Heart right ventricle (tissue), 16 donors: Measurements from ENCODE around the gene MOB3B. TPM values are rescaled to one million over a fixed set of nuclear protein-coding genes. Genes with fewer than 3 reads are reported as not detected.

Source experiments
- ATAC-seq, 8 donors: fragments of 200-7000 bp; cut with Tn5 transposase; one replicate each; pipeline ENCODE4 v1.9.1; 2020; ENCODE audit warnings: mild to moderate bottlenecking in 8 of 8, moderate library complexity in 8 of 8, moderate number of reproducible peaks in 1 of 8
- DNase-seq, 2 donors: peaks; one replicate each; pipeline ENCODE4 v3.0.0-alpha.2; 2020
- H3K27ac ChIP-seq, 10 donors: fragments of 200-600 bp; sonication (generic) in 2 of 10; one replicate each; pipeline versions ENCODE4 v1.5.0 to v1.8.0; 2020 to 2022; ENCODE audit warnings: mild to moderate bottlenecking in 3 of 10
- H3K27me3 ChIP-seq, 7 donors: fragments of 200-600 bp; one replicate each; pipeline ENCODE4 v1.8.0; 2021 to 2022; ENCODE audit warnings: mild to moderate bottlenecking in 2 of 7
- H3K36me3 ChIP-seq, 9 donors: fragments of 200-600 bp; sonication (generic) in 1 of 9; one replicate each; pipeline versions ENCODE4 v1.5.0 to v1.8.0; 2020 to 2022; ENCODE audit warnings: mild to moderate bottlenecking in 2 of 9
- H3K4me1 ChIP-seq, 9 donors: fragments of 200-600 bp; sonication (generic) in 1 of 9; one replicate each; pipeline versions ENCODE4 v1.5.0 to v1.8.0; 2020 to 2022; ENCODE audit warnings: mild to moderate bottlenecking in 4 of 9
- H3K4me3 ChIP-seq, 10 donors: fragments of 200-600 bp; sonication (generic) in 2 of 10; one replicate each; pipeline versions ENCODE4 v1.5.0 to v1.8.0; 2020 to 2022; ENCODE audit warnings: mild to moderate bottlenecking in 7 of 10, moderate library complexity in 2 of 10
- H3K9me3 ChIP-seq, 11 donors: fragments of 200-600 bp in 10 of 11; sonication (generic) in 2 of 11; one replicate each; pipeline versions ENCODE4 v1.5.0 to v1.8.0; 2013 to 2022; ENCODE audit warnings: mild to moderate bottlenecking in 2 of 11, control low read depth in 1 of 11, moderate library complexity in 1 of 11
- CTCF ChIP-seq, 9 donors: fragments of 200-600 bp; sonication (generic) in 2 of 9; IDR thresholded peaks; one replicate each; pipeline versions ENCODE4 v1.5.0 to v1.8.0; 2021 to 2022; ENCODE audit warnings: antibody characterized with exemption in 9 of 9, mild to moderate bottlenecking in 5 of 9, moderate library complexity in 1 of 9
- WGBS, 2 donors: extraction: QIAGEN DNeasy Blood & Tissue Kit; methylation state at CpG; one replicate each; pipeline ENCODE4 v1.1.7; 2013; ENCODE audit warnings: inconsistent platforms in 1 of 2; 5-methylcytosine and 5-hydroxymethylcytosine counted together
- intact Hi-C, 10 donors: fragments of 100-400 bp; cut with DNase I; formaldehyde crosslinking; loops; one replicate each; pipeline versions ENCODE4 v1.11.1 to v1.14.2; 2022
- polyA plus RNA-seq, 2 donors: library from polyadenylated mRNA; stranded (reverse); fragments of 200-250 nt; gene quantifications; one replicate each; pipeline ENCODE4 v1.2.3, GENCODE V29; 2013
- total RNA-seq, 10 donors: library from RNA; stranded (reverse); fragmentation: NEBNext Ultra II Directional in 3 of 10; extraction: Animal tissue kit (Norgen Biotek cat#: 25700) in 3 of 10; gene quantifications; one replicate each; pipeline versions ENCODE4 v1.2.1 to v1.2.4, GENCODE V29; 2021 to 2023
- donor health status: Arrhythmogenic right ventricular cardiomyopathy.
- donor health status: ischemic (EF 13 %, LVEDD 7.1; RV severe dilation, severe dysfunction).
- donor health status: healthy with polysubstance abuse.
- donor health status: DM: no; HTN: yes; CAD: no.
- donor health status: DM: no; HTN: no; CAD: no.
- donor health status: ischemic (EF 25% LVEDD 6.9; RV normal size, moderate dysfunction).
- donor health status: ischemic (EF 25% LVEDD 5.7; RV mildly dilated, moderate dysfunction).
- donor health status: healthy.
- donor health status: DM: yes; HTN: yes; CAD: no.
- donor health status: Ischemic cardiomyopathy.
- donor health status: ischemic (EF 35%, LVEDD 5.7; RV mildly dilated, moderate dysfunction).
- donor health status: nonischemic (EF 11% LVEDD 7.7; RV severe dilation, severe dysfunction).
- donor health status: DM: yes; HTN: yes; CAD: no.
- donor health status: PGD.
- donor health status: ischemic (EF 29% LVEDD 5.4; RV normal size, mild dysfunction).
- donor health status: nonischemic (EF 23%, LVEDD 6.1; RV moderate dilation, normal function).

MOB3B gene
- total and polyA plus RNA-seq, 12 donors, result 0.39 to 2.3 (median 1.3) TPM

GRCh38 chr9:27382975-27383374 lies 146.6 kb downstream of the MOB3B start:
- TF ChIP-seq CTCF (IDR thresholded peaks at IDR 0.05), result no peak
- Histone ChIP-seq H3K4me3 (no peak overlapping the region), H3K27me3 (peaks cover 0 to 3% (median 0%) of the 10 kb centered on the region in 7 donors), H3K9me3 (no peaks in the 10 kb centered on the region), H3K36me3 (no peaks in the 10 kb centered on the region), H3K4me1 (no peaks in the 10 kb centered on the region), H3K27ac (no peak overlapping the region)
- intact Hi-C loops, result no loop called here
- ATAC-seq, result no peak
- DNase-seq, result no peak
- WGBS, 2 donors, result 93 to 100% methylated on average over 2 of the region's 2 CpGs

- 68 to 82% methylated on average over 4 of the region's 4 CpGs for WGBS, 2 donors
- H3K4me3 ChIP-seq, result no peak overlapping the region
- no peaks in the 10 kb centered on the region for H3K9me3 ChIP-seq
- no peak overlapping the region for H3K27ac ChIP-seq
- TF ChIP-seq CTCF (IDR thresholded peaks at IDR 0.05), result no peak
- DNase-seq, result no peak
- H3K4me1 ChIP-seq, result no peaks in the 10 kb centered on the region
- ATAC-seq, result no peak
- H3K36me3 ChIP-seq, result no peaks in the 10 kb centered on the region
- intact Hi-C loops, result no loop called here
- peaks cover 0 to 3% (median 0%) of the 10 kb centered on the region in 7 donors for H3K27me3 ChIP-seq
These were observed 147.3 kb downstream of the MOB3B start for GRCh38 chr9:27382308-27382707.

- DNase-seq (no peak), ATAC-seq (no peak)
- no peak overlapping the region for H3K27ac ChIP-seq
- H3K9me3 ChIP-seq, result no peaks in the 10 kb centered on the region
- H3K4me3 ChIP-seq, result no peak overlapping the region
- H3K36me3 ChIP-seq, result no peaks in the 10 kb centered on the region
- TF ChIP-seq CTCF (IDR thresholded peaks at IDR 0.05), result no peak
- intact Hi-C loops, result no loop called here
- peaks cover 0 to 3% (median 0%) of the 10 kb centered on the region in 7 donors for H3K27me3 ChIP-seq
- WGBS, 2 donors, result 79 to 81% methylated on average over 8 of the region's 8 CpGs
- H3K4me1 ChIP-seq, result no peaks in the 10 kb centered on the region
These were observed 150.0 kb downstream of the MOB3B start for GRCh38 chr9:27379311-27380251.

- ATAC-seq, result no peak
- intact Hi-C loops, result no loop called here
- Histone ChIP-seq H3K36me3 (no peaks in the 10 kb centered on the region), H3K27me3 (peaks cover 0 to 3% (median 0%) of the 10 kb centered on the region in 7 donors), H3K4me3 (no peak overlapping the region), H3K4me1 (no peaks in the 10 kb centered on the region), H3K9me3 (no peaks in the 10 kb centered on the region), H3K27ac (no peak overlapping the region)
- WGBS, 2 donors, result 63 to 66% methylated on average over 1 of the region's 1 CpG
- no peak for DNase-seq
- TF ChIP-seq CTCF (IDR thresholded peaks at IDR 0.05), result no peak
These were observed 151.7 kb downstream of the MOB3B start for GRCh38 chr9:27377811-27378456.
